Measurements from ENCODE around the gene PLCB1. TPM values are rescaled to one million over a fixed set of nuclear protein-coding genes. Genes with fewer than 3 reads are reported as not detected.

PLCB1 gene
- total and polyA plus RNA-seq, 10 of the 15 experiments (the other 5 are each of a cell fraction or from before 2014, with no cell fraction given): 0.05 to 5.3 (median 0.17) TPM; not detected in 1

GRCh38 chr20:8545212-8545611 is 413.1 kb downstream of the PLCB1 start:
- H3K27ac ChIP-seq (ENCODE audit: control insufficient read depth, insufficient read depth): no peak overlapping the region
- in situ Hi-C loops (cut with MboI): no loop called here
- CTCF ChIA-PET: no interaction called here

GRCh38 chr20:8547035-8547650 is 415.1 kb downstream of the PLCB1 start:
- WGBS (ENCODE audit: insufficient coverage, insufficient replicate concordance, low lambda C conversion rate, missing lambda C conversion rate): 34% methylated on average over 6 of the region's 6 CpGs

More at GRCh38 chr20:8545212-8545611, 413.1 kb downstream of the PLCB1 start:
- Histone ChIP-seq H2AFZ (ENCODE audit: control insufficient read depth, low read depth, low read length) (no peak overlapping the region), H3K27me3 (replicated peaks in 1 of 2; ENCODE audit: control insufficient read depth in 2 of 2, insufficient read depth in 2 of 2, low read length in 1 of 2) (no peaks in the 10 kb centered on the region; a peak in 1 of 4 replicates), H3K9ac (ENCODE audit: control insufficient read depth, insufficient read depth, low read length) (no peak overlapping the region), H3K9me3 (replicated peaks; ENCODE audit: control insufficient read depth, insufficient read depth, low read length) (no peaks in the 10 kb centered on the region), H4K20me1 (ENCODE audit: control insufficient read depth, insufficient read depth) (no peaks in the 10 kb centered on the region), H3K79me2 (ENCODE audit: control insufficient read depth, insufficient read depth, low read length) (no peaks in the 10 kb centered on the region), H3K4me1 (ENCODE audit: control insufficient read depth, insufficient read depth, low read length) (no peaks in the 10 kb centered on the region), H3K4me3 (no peak overlapping the region), H3K36me3 (ENCODE audit: control insufficient read depth in 2 of 2, insufficient read depth in 2 of 2, low read length in 1 of 2) (no peaks in the 10 kb centered on the region), H3K4me2 (ENCODE audit: control insufficient read depth, insufficient read depth) (no peak overlapping the region)
- no TSS peak for BruUV-seq (replicated peaks)
- SMC1A ChIA-PET (ENCODE audit: uncharacterized antibody, unreplicated experiment): no interaction called here
- intact Hi-C loops (cut with micrococcal nuclease; ENCODE audit: unreplicated experiment): no loop called here
- TF ChIP-seq TCF12 (IDR thresholded peaks at IDR 0.05; ENCODE audit: low read depth, low read length): no peak
- no peak for ATAC-seq
- DNase-seq (ENCODE audit: low read depth, low spot score): no peak
- FAIRE-seq: no peak
- RAD21 ChIA-PET (ENCODE audit: unreplicated experiment): no interaction called here
- POLR2A ChIA-PET: no interaction called here
- WGBS (ENCODE audit: insufficient coverage, insufficient replicate concordance, low lambda C conversion rate, missing lambda C conversion rate): 57% methylated on average over 3 of the region's 3 CpGs

More at GRCh38 chr20:8547035-8547650, 415.1 kb downstream of the PLCB1 start:
- DNase-seq (ENCODE audit: low read depth, low spot score) (no peak), ATAC-seq (no peak), FAIRE-seq (no peak)
- RAD21 ChIA-PET (ENCODE audit: unreplicated experiment): no interaction called here
- no peak overlapping the region for H3K4me3 ChIP-seq
- in situ Hi-C loops (cut with MboI) (no loop called here), intact Hi-C loops (cut with micrococcal nuclease; ENCODE audit: unreplicated experiment) (no loop called here)
- H3K36me3 ChIP-seq (ENCODE audit: control insufficient read depth in 2 of 2, insufficient read depth in 2 of 2, low read length in 1 of 2): no peaks in the 10 kb centered on the region
- H3K27ac ChIP-seq (ENCODE audit: control insufficient read depth, insufficient read depth): no peak overlapping the region
- TF ChIP-seq LARP7 (IDR thresholded peaks at IDR 0.05): no peak
- no peak for TF ChIP-seq IRF3 (IDR thresholded peaks at IDR 0.05)
- TF ChIP-seq CEBPB (IDR thresholded peaks at IDR 0.05; ENCODE audit: borderline replicate concordance in 1 of 2, low read depth in 2 of 2, low read length in 2 of 2): no peak
- TF ChIP-seq KDM1A (IDR thresholded peaks at IDR 0.05; ENCODE audit: borderline replicate concordance): no peak
- TF ChIP-seq RUNX3 (IDR thresholded peaks at IDR 0.05; ENCODE audit: low read length): no peak
- no peak for TF ChIP-seq HDAC6 (IDR thresholded peaks at IDR 0.05; ENCODE audit: unreplicated experiment)
- no peak for TF ChIP-seq SMAD1 (IDR thresholded peaks at IDR 0.05; ENCODE audit: low read depth, partially characterized antibody)
- no peak for TF ChIP-seq CBX3 (IDR thresholded peaks at IDR 0.05; ENCODE audit: borderline replicate concordance, low read depth)
- no peak for TF ChIP-seq SUPT20H (IDR thresholded peaks at IDR 0.05; ENCODE audit: borderline replicate concordance, control insufficient read depth, low read depth, low read length)
- TF ChIP-seq CBFB (IDR thresholded peaks at IDR 0.05; ENCODE audit: low read depth): no peak
- no peak for TF ChIP-seq ATF7 (IDR thresholded peaks at IDR 0.05; ENCODE audit: low read depth)
- no peak overlapping the region for H3K4me2 ChIP-seq (ENCODE audit: control insufficient read depth, insufficient read depth)
- H3K9ac ChIP-seq (ENCODE audit: control insufficient read depth, insufficient read depth, low read length): no peak overlapping the region
- H3K79me2 ChIP-seq (ENCODE audit: control insufficient read depth, insufficient read depth, low read length): no peaks in the 10 kb centered on the region
- SMC1A ChIA-PET (ENCODE audit: uncharacterized antibody, unreplicated experiment): interaction anchor here (1.4 kb wide), 1 partner anchor 175 kb away, joined by 4 read pairs; no protein-coding TSS in a partner anchor
- CTCF ChIA-PET: interaction anchor here (1.3 kb wide), 1 partner anchor 175 kb away, joined by 6 read pairs; no protein-coding TSS in a partner anchor
- no peak overlapping the region for H2AFZ ChIP-seq (ENCODE audit: control insufficient read depth, low read depth, low read length)
- BruUV-seq (replicated peaks): no TSS peak
- POLR2A ChIA-PET: no interaction called here
- no peaks in the 10 kb centered on the region for H3K4me1 ChIP-seq (ENCODE audit: control insufficient read depth, insufficient read depth, low read length)
- no peaks in the 10 kb centered on the region for H4K20me1 ChIP-seq (ENCODE audit: control insufficient read depth, insufficient read depth)
- no peaks in the 10 kb centered on the region for H3K9me3 ChIP-seq (replicated peaks; ENCODE audit: control insufficient read depth, insufficient read depth, low read length)
- no peaks in the 10 kb centered on the region for H3K27me3 ChIP-seq (replicated peaks in 1 of 2; ENCODE audit: control insufficient read depth in 2 of 2, insufficient read depth in 2 of 2, low read length in 1 of 2)
